ENCODE measurements around the gene TMC6. TPM values are rescaled to one million over a fixed set of nuclear protein-coding genes. Genes with fewer than 3 reads are reported as not detected.
A peak's percentile ranks its signal among the peaks of the same experiment; 100 is the strongest.

The TMC6 gene
- total and polyA plus RNA-seq, 7 experiments from 2014 or later, result 165 to 808 (median 701) TPM

DNA sequence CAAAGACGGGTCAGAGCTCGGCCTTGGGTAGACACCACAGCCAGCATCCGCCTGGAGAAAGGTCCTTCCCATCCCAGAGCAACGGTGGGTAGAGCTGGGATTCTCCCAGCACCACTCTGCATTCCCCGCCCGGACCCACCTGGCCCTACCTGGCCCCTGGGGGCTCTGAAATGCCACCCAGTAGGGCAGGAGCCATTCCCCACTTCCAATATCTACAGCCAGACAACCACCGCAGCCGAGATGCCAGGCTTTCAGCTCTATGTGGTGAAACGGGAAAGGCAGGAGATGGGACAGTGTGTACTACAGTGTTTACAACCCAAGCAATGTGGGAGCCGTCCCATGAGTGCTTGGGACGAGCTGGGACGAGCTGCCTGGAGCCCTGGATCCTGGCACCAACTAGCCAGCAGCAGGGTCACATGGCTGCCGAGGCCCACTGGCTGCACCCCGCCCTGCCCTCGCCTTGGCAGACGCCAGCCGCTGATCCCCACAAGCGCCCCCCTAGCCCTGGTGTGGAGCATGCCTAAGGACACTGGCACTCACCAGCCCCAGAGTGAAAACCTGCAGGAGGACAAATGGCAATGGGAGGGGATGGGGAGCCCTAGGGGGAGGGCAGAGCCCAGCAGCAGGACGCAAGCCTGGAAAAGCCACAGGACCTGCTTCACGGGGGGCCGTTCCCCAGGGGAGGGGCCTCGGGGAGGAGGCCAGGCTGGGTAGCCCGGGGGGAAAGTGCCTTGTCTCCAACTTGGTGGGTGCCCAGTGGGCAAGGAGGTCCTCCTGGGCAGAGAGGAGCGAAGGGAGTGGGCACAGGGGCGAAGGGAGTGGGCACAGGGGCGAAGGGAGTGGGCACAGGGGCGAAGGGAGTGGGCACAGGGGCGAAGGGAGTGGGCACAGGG is 13.5 kb downstream of the TMC6 start:
- DNase-seq (peak in 2 of 9 donors; percentile 10 to 13), ATAC-seq (no peak)
- H3K4me1 ChIP-seq (ENCODE audit: control insufficient read depth in 2 of 2, insufficient read depth in 2 of 2, low read length in 2 of 2), result peaks cover 21 to 46% of the 10 kb centered on the region in 2 donors
- POLR2A ChIA-PET, result interaction anchor here (0.7 to 12.0 kb wide), 6 partner anchors 17 to 1382 kb away, joined by 3 to 463 read pairs (median 5); partner anchors contain the start of genes TMC6 and TMC8
- Mint-ChIP-seq H3K27ac (peak overlapping the region; percentile 65 to 94 (median 83)), H3K9me3 (peaks cover 0 to 15% (median 0%) of the 10 kb centered on the region in 11 donors), H3K4me3 (peak overlapping the region in 2 of 10 donors; percentile 25 to 37), H3K4me1 (peaks cover 32 to 63% (median 44%) of the 10 kb centered on the region in 7 donors), H3K27me3 (no peaks in the 10 kb centered on the region), H3K36me3 (peaks cover 3 to 30% (median 20%) of the 10 kb centered on the region in 5 donors)
- intact Hi-C loops (cut with micrococcal nuclease), result loop anchor here in 1 of 2 donors (5.0 kb wide), 1 partner anchor 137 kb away; no protein-coding TSS in a partner anchor
- CTCF ChIA-PET, result interaction anchor here (0.6 to 3.2 kb wide), 8 partner anchors 7 to 779 kb away, joined by 3 to 39 read pairs (median 4); no protein-coding TSS in a partner anchor
- H3K4me3 ChIP-seq (ENCODE audit: low read length), result no peak overlapping the region
- peaks cover 19 to 92% (median 33%) of the 10 kb centered on the region in 3 experiments for H3K36me3 ChIP-seq (ENCODE audit: control insufficient read depth in 2 of 3, insufficient read depth in 3 of 3, low read length in 3 of 3)
- no peaks in the 10 kb centered on the region for H3K9me3 ChIP-seq (ENCODE audit: control insufficient read depth in 2 of 3, low read length in 3 of 3)
- no peaks in the 10 kb centered on the region for H3K27me3 ChIP-seq (ENCODE audit: control insufficient read depth in 2 of 2, insufficient read depth in 2 of 2, low read length in 2 of 2)
- peak overlapping the region; percentile 10 for H3K27ac ChIP-seq (ENCODE audit: low read depth, low read length)

- CTCF ChIA-PET, result interaction anchor here (0.6 to 4.6 kb wide), 8 partner anchors 8 to 778 kb away, joined by 3 to 39 read pairs (median 4); partner anchors contain the start of gene TMC8
- DNase-seq (peak in 2 of 9 donors; percentile 9 to 37), ATAC-seq (peak; percentile 50)
- intact Hi-C loops (cut with micrococcal nuclease), result loop anchor here in 1 of 2 donors (2.0 to 5.0 kb wide), 2 partner anchors 63 to 138 kb away; no protein-coding TSS in a partner anchor
- Histone ChIP-seq H3K4me3 (ENCODE audit: low read length) (no peak overlapping the region), H3K9me3 (ENCODE audit: control insufficient read depth in 2 of 3, low read length in 3 of 3) (no peaks in the 10 kb centered on the region), H3K4me1 (ENCODE audit: control insufficient read depth in 2 of 2, insufficient read depth in 2 of 2, low read length in 2 of 2) (peaks cover 21 to 41% of the 10 kb centered on the region in 2 donors), H3K27ac (ENCODE audit: low read depth, low read length) (peak overlapping the region; percentile 43), H3K36me3 (ENCODE audit: control insufficient read depth in 2 of 3, insufficient read depth in 3 of 3, low read length in 3 of 3) (peaks cover 19 to 95% (median 31%) of the 10 kb centered on the region in 3 experiments), H3K27me3 (ENCODE audit: control insufficient read depth in 2 of 2, insufficient read depth in 2 of 2, low read length in 2 of 2) (no peaks in the 10 kb centered on the region)
- POLR2A ChIA-PET, result interaction anchor here (0.6 to 12.0 kb wide), 9 partner anchors 18 to 1381 kb away, joined by 3 to 463 read pairs (median 6); partner anchors contain the start of genes TMC6 and TMC8
- peaks cover 30 to 61% (median 44%) of the 10 kb centered on the region in 7 donors for H3K4me1 Mint-ChIP-seq
- H3K27ac Mint-ChIP-seq, result peak overlapping the region; percentile 65 to 95 (median 84)
- no peaks in the 10 kb centered on the region for H3K27me3 Mint-ChIP-seq
- H3K36me3 Mint-ChIP-seq, result peaks cover 3 to 31% (median 20%) of the 10 kb centered on the region in 5 donors
- peaks cover 0 to 15% (median 0%) of the 10 kb centered on the region in 11 donors for H3K9me3 Mint-ChIP-seq
- H3K4me3 Mint-ChIP-seq, result peak overlapping the region in 8 of 10 donors; percentile 19 to 62 (median 30)
Observed at GRCh38 chr17:78113804-78114785, 14.5 kb downstream of the TMC6 start.

DNA sequence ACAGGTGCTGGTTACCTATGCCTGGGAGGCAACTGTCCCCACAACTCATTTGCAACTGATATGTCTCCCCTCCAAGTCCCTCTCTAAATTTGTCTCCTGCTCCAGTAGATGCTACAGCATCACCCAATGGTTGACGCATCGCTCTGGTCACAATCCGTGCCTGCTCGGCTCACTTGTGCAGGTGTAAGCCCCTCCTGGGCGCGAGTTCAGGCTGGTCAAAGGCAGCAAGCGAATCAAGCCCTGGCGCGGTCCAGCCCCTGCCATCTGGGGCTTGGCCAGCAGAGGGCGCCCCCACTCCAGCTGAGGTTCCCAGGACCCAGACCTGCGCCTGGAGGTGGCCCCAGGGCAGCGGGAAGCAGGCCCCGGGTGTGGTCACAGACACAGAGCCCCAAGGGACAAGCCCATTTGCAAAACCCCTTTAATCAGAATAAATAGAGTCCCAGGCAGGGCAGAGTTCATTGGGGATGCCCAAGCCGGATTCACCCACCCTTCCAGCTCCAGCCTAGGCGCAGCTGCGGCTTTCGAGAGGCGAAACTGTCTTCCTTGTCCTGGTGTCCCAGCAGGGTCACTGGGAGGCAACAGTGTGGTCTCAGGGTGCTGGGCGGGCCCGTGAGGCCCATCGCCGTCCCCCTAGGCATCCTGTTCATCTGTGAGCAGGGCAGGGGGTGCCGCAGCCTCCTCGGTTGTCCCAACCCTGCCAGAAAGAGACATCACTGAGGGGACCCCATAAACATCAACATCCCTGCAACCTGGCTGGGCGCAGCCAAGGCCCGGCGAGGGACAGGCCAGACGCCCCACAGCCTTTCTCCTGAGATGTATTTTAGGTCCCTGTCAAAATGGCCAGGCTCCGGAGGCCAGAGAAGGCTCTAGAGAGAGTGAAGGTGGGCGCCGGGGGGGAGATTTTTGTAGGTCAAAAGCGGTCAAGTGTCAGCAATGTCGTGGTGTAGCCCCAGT is 15.8 kb downstream of the TMC6 start:
- Histone ChIP-seq H3K27ac (ENCODE audit: low read depth, low read length) (peak overlapping the region; percentile 43), H3K27me3 (ENCODE audit: control insufficient read depth in 2 of 2, insufficient read depth in 2 of 2, low read length in 2 of 2) (no peaks in the 10 kb centered on the region), H3K36me3 (ENCODE audit: control insufficient read depth in 2 of 3, insufficient read depth in 3 of 3, low read length in 3 of 3) (peaks cover 19 to 93% (median 31%) of the 10 kb centered on the region in 3 experiments), H3K4me3 (ENCODE audit: low read length) (no peak overlapping the region), H3K4me1 (ENCODE audit: control insufficient read depth in 2 of 2, insufficient read depth in 2 of 2, low read length in 2 of 2) (peaks cover 21 to 37% of the 10 kb centered on the region in 2 donors), H3K9me3 (ENCODE audit: control insufficient read depth in 2 of 3, low read length in 3 of 3) (no peaks in the 10 kb centered on the region)
- DNase-seq (peak; percentile 57 to 89 (median 73)), ATAC-seq (peak; percentile 85)
- ChIA-PET CTCF (interaction anchor here (1.2 to 4.6 kb wide), 7 partner anchors 10 to 67 kb away, joined by 3 to 39 read pairs (median 4); no protein-coding TSS in a partner anchor), POLR2A (interaction anchor here (1.3 to 12.0 kb wide), 4 partner anchors 20 to 139 kb away, joined by 4 to 463 read pairs (median 16); partner anchors contain the start of genes TMC6 and TMC8)
- intact Hi-C loops (cut with micrococcal nuclease), result loop anchor here (1.0 to 5.0 kb wide), 5 partner anchors 22 to 140 kb away; no protein-coding TSS in a partner anchor
- H3K9me3 Mint-ChIP-seq, result peaks cover 0 to 15% (median 0%) of the 10 kb centered on the region in 11 donors
- peaks cover 34 to 64% (median 47%) of the 10 kb centered on the region in 7 donors for H3K4me1 Mint-ChIP-seq
- peak overlapping the region; percentile 65 to 95 (median 84) for H3K27ac Mint-ChIP-seq
- no peaks in the 10 kb centered on the region for H3K27me3 Mint-ChIP-seq
- H3K36me3 Mint-ChIP-seq, result peaks cover 3 to 32% (median 20%) of the 10 kb centered on the region in 5 donors
- peak overlapping the region in 8 of 10 donors; percentile 11 to 71 (median 60) for H3K4me3 Mint-ChIP-seq

DNA sequence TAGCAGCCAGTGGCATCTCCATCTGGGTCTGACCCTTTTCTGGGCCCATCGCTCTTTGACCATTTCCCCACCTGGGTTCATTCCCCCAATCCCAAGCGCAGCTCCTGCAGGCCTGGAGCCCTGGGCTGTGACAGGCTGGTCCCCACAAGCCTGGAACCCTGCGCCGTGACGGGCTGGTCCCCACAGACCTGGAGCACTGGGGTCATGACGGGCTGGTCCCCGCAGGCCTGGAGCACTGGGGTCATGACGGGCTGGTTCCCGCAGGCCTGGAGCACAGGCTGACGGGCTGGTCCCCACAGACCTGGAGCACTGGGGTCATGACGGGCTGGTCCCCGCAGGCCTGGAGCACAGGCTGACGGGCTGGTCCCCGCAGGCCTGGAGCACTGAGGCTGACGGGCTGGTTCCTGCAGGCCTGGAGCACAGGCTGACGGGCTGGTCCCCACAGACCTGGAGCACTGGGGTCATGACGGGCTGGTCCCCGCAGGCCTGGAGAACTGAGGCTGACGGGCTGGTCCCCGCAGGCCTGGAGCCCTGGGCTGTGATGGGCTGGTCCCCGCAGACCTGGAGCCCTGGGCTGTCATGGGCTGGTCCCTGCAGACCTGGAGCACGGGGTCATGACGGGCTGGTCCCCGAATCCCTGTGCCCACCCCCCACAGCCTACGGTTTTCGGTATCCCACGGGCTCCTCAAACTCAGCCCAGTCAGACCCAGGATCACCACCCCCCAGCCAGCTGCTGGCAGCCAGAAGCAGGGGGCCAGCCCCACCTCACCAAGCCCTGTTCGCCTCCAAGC is 16.6 kb downstream of the TMC6 start:
- POLR2A ChIA-PET, result interaction anchor here (0.8 to 12.0 kb wide), 5 partner anchors 21 to 1323 kb away, joined by 4 to 463 read pairs (median 8); partner anchors contain the start of genes TMC6 and TMC8
- Histone ChIP-seq H3K27me3 (ENCODE audit: control insufficient read depth in 2 of 2, insufficient read depth in 2 of 2, low read length in 2 of 2) (no peaks in the 10 kb centered on the region), H3K9me3 (ENCODE audit: control insufficient read depth in 2 of 3, low read length in 3 of 3) (no peaks in the 10 kb centered on the region), H3K27ac (ENCODE audit: low read depth, low read length) (peak overlapping the region; percentile 43), H3K4me1 (ENCODE audit: control insufficient read depth in 2 of 2, insufficient read depth in 2 of 2, low read length in 2 of 2) (peaks cover 21 to 29% of the 10 kb centered on the region in 2 donors), H3K4me3 (ENCODE audit: low read length) (no peak overlapping the region), H3K36me3 (ENCODE audit: control insufficient read depth in 2 of 3, insufficient read depth in 3 of 3, low read length in 3 of 3) (peaks cover 19 to 85% (median 25%) of the 10 kb centered on the region in 3 experiments)
- CTCF ChIA-PET, result interaction anchor here (0.7 to 4.6 kb wide), 7 partner anchors 14 to 139 kb away, joined by 3 to 39 read pairs (median 4); no protein-coding TSS in a partner anchor
- ATAC-seq (no peak), DNase-seq (peak in 1 of 9 donors; percentile 7)
- H3K4me3 Mint-ChIP-seq, result peak overlapping the region in 4 of 10 donors; percentile 59 to 67 (median 62)
- peaks cover 32 to 66% (median 52%) of the 10 kb centered on the region in 7 donors for H3K4me1 Mint-ChIP-seq
- no peaks in the 10 kb centered on the region for H3K27me3 Mint-ChIP-seq
- intact Hi-C loops (cut with micrococcal nuclease), result loop anchor here (1.0 to 5.0 kb wide), 5 partner anchors 22 to 140 kb away; no protein-coding TSS in a partner anchor
- peak overlapping the region; percentile 65 to 95 (median 84) for H3K27ac Mint-ChIP-seq
- H3K9me3 Mint-ChIP-seq, result peaks cover 0 to 15% (median 0%) of the 10 kb centered on the region in 11 donors
- H3K36me3 Mint-ChIP-seq, result peaks cover 3 to 30% (median 20%) of the 10 kb centered on the region in 5 donors
